Activated B cell treated with CpG ODN at 0.5 μM for 24 hours (primary cell): ENCODE measurements around the gene GSG1L. TPM values are rescaled to one million over a fixed set of nuclear protein-coding genes. Genes with fewer than 3 reads are reported as not detected.

Experiments
- ATAC-seq: fragments of 200-7000 bp; cut with Tn5 transposase; one replicate; pipeline ENCODE4 v1.10.0; 2021; ENCODE audit warnings: low read depth, mild to moderate bottlenecking, moderate library complexity
- CTCF ChIA-PET: fragments of 350-600 bp; sonication (Branson Sonifier 250); formaldehyde crosslinking; loops from one replicate; lab custom pipeline; 2021; ENCODE audit warnings: antibody characterized with exemption; lab: Charles Lee
- POLR2A ChIA-PET: fragments of 350-600 bp; sonication (Branson Sonifier 250); formaldehyde crosslinking; loops from one replicate; lab custom pipeline; 2021; ENCODE audit warnings: antibody characterized with exemption; lab: Charles Lee
- DNase-seq: peaks from one replicate; pipeline ENCODE4 v3.0.0; 2022
- H3K27ac Mint-ChIP-seq: one replicate; pipeline ENCODE4 v1.8.0; 2020; ENCODE audit warnings: mixed read lengths
- H3K27me3 Mint-ChIP-seq: one replicate; pipeline ENCODE4 v1.8.0; 2021; ENCODE audit warnings: mixed read lengths
- H3K36me3 Mint-ChIP-seq: one replicate; pipeline ENCODE4 v1.8.0; 2021; ENCODE audit warnings: low read depth, mixed read lengths
- H3K4me1 Mint-ChIP-seq: one replicate; pipeline ENCODE4 v1.8.0; 2021; ENCODE audit warnings: mixed read lengths
- H3K4me3 Mint-ChIP-seq: one replicate; pipeline ENCODE4 v1.8.0; 2020; ENCODE audit warnings: mild to moderate bottlenecking, mixed read lengths
- H3K9me3 Mint-ChIP-seq: one replicate; pipeline ENCODE4 v1.8.0; 2020; ENCODE audit warnings: mixed read lengths
- CTCF ChIP-seq: fragments of 200-600 bp; IDR thresholded peaks from one replicate; pipeline ENCODE4 v1.8.0; 2022; ENCODE audit warnings: antibody characterized with exemption, mild to moderate bottlenecking
- intact Hi-C: fragments of 100-400 bp; cut with micrococcal nuclease; formaldehyde crosslinking; loops from one replicate; pipeline ENCODE4 v1.15.1; 2024
- total RNA-seq: library from RNA; stranded (reverse); gene quantifications from 2 replicates; pipeline ENCODE4 v1.2.3, GENCODE V29; 2022

The GSG1L gene
- total RNA-seq, 1 donor from 2014 or later: not detected

GRCh38 chr16:27822996-27823395, 240.5 kb downstream of the GSG1L start:
- Mint-ChIP-seq H3K27ac (no peak overlapping the region), H3K4me1 (no peaks in the 10 kb centered on the region), H3K36me3 (no peaks in the 10 kb centered on the region), H3K4me3 (no peak overlapping the region), H3K9me3 (no peaks in the 10 kb centered on the region), H3K27me3 (peaks cover 3% of the 10 kb centered on the region)
- ChIA-PET POLR2A (no interaction called here), CTCF (no interaction called here)
- ATAC-seq (no peak), DNase-seq (no peak)
- no peak for TF ChIP-seq CTCF
- intact Hi-C loops: no loop called here

DNA sequence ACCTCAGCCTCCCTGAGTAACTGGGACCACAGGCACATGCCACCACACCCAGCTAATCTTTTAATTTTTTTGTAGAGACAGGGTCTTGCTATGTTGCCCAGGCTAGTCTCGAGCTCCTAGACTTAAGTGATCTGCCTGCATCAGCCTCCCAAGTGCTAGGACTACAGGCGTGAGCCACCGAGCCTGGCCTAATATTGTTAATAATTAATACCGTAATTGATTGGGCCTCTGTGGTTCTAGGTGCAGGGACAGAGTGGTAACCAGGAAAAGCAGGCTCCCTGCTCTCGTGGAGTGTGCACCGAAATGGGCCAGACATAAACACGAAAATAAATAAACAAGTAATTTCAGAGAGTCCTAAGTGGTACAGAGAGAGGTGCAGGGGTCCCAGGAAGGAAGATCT, 241.0 kb downstream of the GSG1L start:
- no peak overlapping the region for H3K4me3 Mint-ChIP-seq
- TF ChIP-seq CTCF: no peak
- H3K27ac Mint-ChIP-seq: no peak overlapping the region
- no peak for ATAC-seq
- H3K9me3 Mint-ChIP-seq: no peaks in the 10 kb centered on the region
- intact Hi-C loops: no loop called here
- no peaks in the 10 kb centered on the region for H3K36me3 Mint-ChIP-seq
- no peak for DNase-seq
- ChIA-PET CTCF (no interaction called here), POLR2A (no interaction called here)
- H3K27me3 Mint-ChIP-seq: peaks cover 3% of the 10 kb centered on the region
- no peaks in the 10 kb centered on the region for H3K4me1 Mint-ChIP-seq

GRCh38 chr16:27820646-27821345, 242.7 kb downstream of the GSG1L start:
- ChIA-PET CTCF (no interaction called here), POLR2A (no interaction called here)
- Mint-ChIP-seq H3K27ac (no peak overlapping the region), H3K4me3 (no peak overlapping the region), H3K4me1 (no peaks in the 10 kb centered on the region), H3K27me3 (peaks cover 11% of the 10 kb centered on the region), H3K36me3 (no peaks in the 10 kb centered on the region), H3K9me3 (no peaks in the 10 kb centered on the region)
- ATAC-seq (no peak), DNase-seq (no peak)
- TF ChIP-seq CTCF: no peak
- intact Hi-C loops: no loop called here

DNA sequence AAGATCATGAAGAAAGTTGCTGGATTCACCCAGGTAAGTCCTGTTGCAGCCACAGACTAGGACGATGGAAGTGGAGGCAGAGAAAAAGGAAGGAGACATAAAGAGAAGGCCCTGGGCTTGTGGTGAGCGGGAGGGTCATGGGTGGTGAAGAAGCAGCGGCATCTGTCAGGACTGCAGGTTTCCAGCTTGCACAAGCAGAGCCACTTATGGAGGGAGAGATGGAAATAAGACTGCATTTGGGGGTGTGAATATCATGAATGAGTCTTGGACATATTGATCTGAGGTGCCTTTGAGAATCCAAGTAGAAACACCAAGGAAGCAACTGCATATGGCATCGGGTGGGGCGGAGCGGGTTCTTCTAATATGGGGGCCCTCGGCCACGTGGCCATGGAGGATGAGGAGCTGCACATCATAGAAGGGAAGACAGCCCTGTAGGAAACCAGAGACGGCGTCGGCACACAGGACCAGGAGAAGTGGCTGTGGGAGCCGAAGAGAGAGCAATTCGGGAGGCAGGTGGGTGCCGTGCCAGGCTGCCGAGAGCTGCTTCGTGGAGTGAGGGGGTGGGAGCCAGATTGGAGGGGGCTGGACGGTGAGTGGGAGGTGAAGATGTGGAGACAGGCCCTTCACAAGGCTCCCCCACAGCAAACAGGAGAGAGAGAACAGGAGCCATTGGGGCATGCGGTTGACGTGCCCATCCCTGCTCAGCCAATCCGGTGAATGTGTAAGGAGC, 243.5 kb downstream of the GSG1L start:
- H3K4me1 Mint-ChIP-seq: no peaks in the 10 kb centered on the region

More for the DNA sequence above, 243.5 kb downstream of the GSG1L start:
- Mint-ChIP-seq H3K36me3 (no peaks in the 10 kb centered on the region), H3K4me3 (no peak overlapping the region), H3K27ac (no peak overlapping the region), H3K27me3 (peaks cover 11% of the 10 kb centered on the region), H3K9me3 (no peaks in the 10 kb centered on the region)
- CTCF ChIA-PET: no interaction called here
- POLR2A ChIA-PET: interaction anchor here (0.5 kb wide), 1 partner anchor 34 kb away, joined by 7 read pairs; no protein-coding TSS in a partner anchor
- intact Hi-C loops: no loop called here
- no peak for TF ChIP-seq CTCF
- no peak for ATAC-seq
- DNase-seq: no peak
